Measurements from ENCODE around the gene ARPC1B. TPM values are rescaled to one million over a fixed set of nuclear protein-coding genes. Genes with fewer than 3 reads are reported as not detected.
A peak's percentile ranks its signal among the peaks of the same experiment; 100 is the strongest.
"Not testable (repeated sequence)": the region's sequence is repeated elsewhere in the genome, so short reads cannot be mapped to it uniquely, and the experiment has no call there.

Gene ARPC1B
- total RNA-seq, 1 donor from 2014 or later, result 250 TPM

DNA sequence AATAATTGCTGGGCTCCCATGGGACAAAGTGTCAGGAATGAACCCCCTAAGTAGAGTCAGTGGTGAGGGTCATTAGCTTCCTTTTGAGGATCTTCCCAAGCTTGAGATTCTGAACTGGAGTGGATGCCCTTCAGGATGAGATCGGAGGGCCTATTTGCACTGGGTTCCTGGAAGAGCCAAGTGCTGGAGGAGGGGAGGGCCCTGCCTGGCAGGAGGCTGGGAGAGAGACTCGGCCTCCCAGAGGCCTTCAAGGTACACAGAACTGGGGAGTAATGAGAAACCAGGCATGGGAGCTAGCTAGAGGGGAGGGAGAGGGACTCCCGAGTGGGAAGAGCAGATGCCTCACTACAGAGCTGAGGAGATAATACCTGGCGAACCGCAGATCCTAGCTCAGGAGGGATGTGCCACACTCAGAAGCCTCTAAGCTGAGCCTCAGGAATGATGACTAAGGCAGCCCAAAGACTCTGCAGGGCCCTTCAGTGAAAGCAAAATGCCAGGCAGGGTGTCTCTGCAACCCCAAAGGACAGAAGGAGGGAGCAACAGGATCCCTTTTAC is 24.4 kb downstream of the ARPC1B start:
- intact Hi-C loops (cut with micrococcal nuclease), result no loop called here
- H3K36me3 Mint-ChIP-seq (ENCODE audit: low read depth), result peaks cover 80% of the 10 kb centered on the region
- peak overlapping the region; percentile 34 for H3K27ac Mint-ChIP-seq
- peaks cover 14% of the 10 kb centered on the region for H3K4me1 Mint-ChIP-seq
- H3K9me3 Mint-ChIP-seq, result no peaks in the 10 kb centered on the region
- DNase-seq, result no peak
- no peaks in the 10 kb centered on the region for H3K27me3 Mint-ChIP-seq
- H3K4me3 Mint-ChIP-seq, result no peak overlapping the region

DNA sequence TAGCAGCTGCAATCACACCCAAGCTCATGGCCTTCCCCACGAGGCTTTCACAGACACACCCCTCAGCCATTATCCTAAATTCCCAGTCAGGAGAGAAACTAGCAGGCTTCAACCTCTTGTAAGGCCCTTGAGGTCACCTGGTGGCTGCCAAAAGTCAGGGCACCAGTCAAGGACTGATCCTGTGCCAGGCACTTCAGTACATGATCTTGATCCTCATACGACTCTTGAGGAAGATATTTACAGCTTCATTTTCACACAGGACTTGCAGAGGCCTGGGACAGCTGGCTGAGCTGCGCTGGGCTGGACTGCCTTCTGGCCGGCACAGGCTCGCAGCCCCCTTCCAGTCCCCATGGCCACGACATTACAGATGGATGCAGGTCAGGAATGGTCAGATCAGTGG is 25.1 kb downstream of the ARPC1B start:
- no peak overlapping the region for H3K27ac Mint-ChIP-seq
- DNase-seq, result no peak
- H3K4me3 Mint-ChIP-seq, result no peak overlapping the region
- no peaks in the 10 kb centered on the region for H3K9me3 Mint-ChIP-seq
- intact Hi-C loops (cut with micrococcal nuclease), result no loop called here
- peaks cover 77% of the 10 kb centered on the region for H3K36me3 Mint-ChIP-seq (ENCODE audit: low read depth)
- H3K4me1 Mint-ChIP-seq, result peaks cover 18% of the 10 kb centered on the region
- H3K27me3 Mint-ChIP-seq, result no peaks in the 10 kb centered on the region

DNA sequence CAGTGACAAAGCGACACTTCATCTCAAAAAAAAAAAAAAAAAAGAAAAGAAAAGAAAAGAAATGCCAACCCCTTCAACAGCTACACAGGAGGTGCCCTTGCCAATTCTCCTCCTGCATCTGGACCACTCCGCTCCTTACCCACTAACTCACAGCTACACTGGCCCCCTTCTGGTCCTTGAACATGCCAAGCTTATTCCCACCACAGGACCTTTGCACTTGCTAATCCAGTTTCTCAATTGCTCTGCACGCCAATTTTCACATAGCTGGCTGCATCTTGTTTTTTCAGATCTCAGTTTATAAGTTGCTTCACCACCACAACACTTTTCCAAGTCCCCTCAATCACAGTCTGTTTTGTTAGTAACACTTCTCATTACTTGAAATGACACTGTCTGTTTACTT is 28.3 kb downstream of the ARPC1B start:
- Mint-ChIP-seq H3K4me3 (no peak overlapping the region), H3K27me3 (no peaks in the 10 kb centered on the region), H3K36me3 (ENCODE audit: low read depth) (peaks cover 59% of the 10 kb centered on the region), H3K9me3 (no peaks in the 10 kb centered on the region), H3K27ac (no peak overlapping the region), H3K4me1 (peaks cover 30% of the 10 kb centered on the region)
- intact Hi-C loops (cut with micrococcal nuclease), result no loop called here
- no peak for DNase-seq

GRCh38 chr7:99403764-99404163 is 29.2 kb downstream of the ARPC1B start:
- H3K27ac Mint-ChIP-seq, result peak overlapping the region; percentile 42
- peaks cover 24% of the 10 kb centered on the region for H3K4me1 Mint-ChIP-seq
- H3K4me3 Mint-ChIP-seq, result no peak overlapping the region
- peaks cover 52% of the 10 kb centered on the region for H3K36me3 Mint-ChIP-seq (ENCODE audit: low read depth)
- intact Hi-C loops (cut with micrococcal nuclease), result no loop called here
- H3K9me3 Mint-ChIP-seq, result no peaks in the 10 kb centered on the region
- H3K27me3 Mint-ChIP-seq, result no peaks in the 10 kb centered on the region
- no peak for DNase-seq

- Mint-ChIP-seq H3K36me3 (ENCODE audit: low read depth) (peaks cover 53% of the 10 kb centered on the region), H3K4me1 (peaks cover 23% of the 10 kb centered on the region), H3K4me3 (no peak overlapping the region), H3K27me3 (no peaks in the 10 kb centered on the region), H3K9me3 (no peaks in the 10 kb centered on the region), H3K27ac (peak overlapping the region; percentile 42)
- intact Hi-C loops (cut with micrococcal nuclease), result no loop called here
- no peak for DNase-seq
Measured at GRCh38 chr7:99404235-99404976, 29.9 kb downstream of the ARPC1B start.

DNA sequence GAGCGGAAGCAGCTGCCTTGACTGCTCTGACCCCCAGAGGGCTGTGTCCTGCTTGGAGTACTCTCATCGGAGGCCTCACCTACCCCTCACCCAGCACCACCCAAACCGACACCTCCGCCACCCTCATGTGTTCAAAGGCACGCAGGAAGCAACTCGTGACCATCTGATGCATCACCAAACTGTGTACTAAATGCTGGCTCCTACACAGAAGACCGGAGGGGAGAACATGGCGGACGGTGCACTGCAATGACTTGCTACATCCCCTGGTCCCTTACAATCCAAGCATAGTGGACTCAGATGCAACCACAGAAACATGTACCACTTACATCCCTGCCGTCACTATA is 30.4 kb downstream of the ARPC1B start:
- intact Hi-C loops (cut with micrococcal nuclease), result loop anchor here (5.0 kb wide), 1 partner anchor 33 kb away; the partner anchor contains the start of gene ARPC1B
- Mint-ChIP-seq H3K4me1 (peaks cover 24% of the 10 kb centered on the region), H3K4me3 (no peak overlapping the region), H3K27me3 (no peaks in the 10 kb centered on the region), H3K9me3 (no peaks in the 10 kb centered on the region), H3K36me3 (ENCODE audit: low read depth) (peaks cover 51% of the 10 kb centered on the region), H3K27ac (no peak overlapping the region)
- DNase-seq, result no peak

- intact Hi-C loops (cut with micrococcal nuclease), result loop anchor here (5.0 kb wide), 1 partner anchor 34 kb away; the partner anchor contains the start of gene ARPC1B
- peaks cover 36% of the 10 kb centered on the region for H3K4me1 Mint-ChIP-seq
- no peaks in the 10 kb centered on the region for H3K27me3 Mint-ChIP-seq
- no peaks in the 10 kb centered on the region for H3K9me3 Mint-ChIP-seq
- DNase-seq, result no peak
- H3K4me3 Mint-ChIP-seq, result peak overlapping the region; percentile 94
- peak overlapping the region; percentile 57 for H3K27ac Mint-ChIP-seq
- peaks cover 48% of the 10 kb centered on the region for H3K36me3 Mint-ChIP-seq (ENCODE audit: low read depth)
Measured at GRCh38 chr7:99406557-99406956, 32.0 kb downstream of the ARPC1B start.

- H3K4me1 Mint-ChIP-seq, result peaks cover 34% of the 10 kb centered on the region
- peak; percentile 80 for DNase-seq
- H3K36me3 Mint-ChIP-seq (ENCODE audit: low read depth), result peaks cover 48% of the 10 kb centered on the region
- peak overlapping the region; percentile 97 for H3K27ac Mint-ChIP-seq
- no peaks in the 10 kb centered on the region for H3K9me3 Mint-ChIP-seq
- peak overlapping the region; percentile 94 for H3K4me3 Mint-ChIP-seq
- H3K27me3 Mint-ChIP-seq, result no peaks in the 10 kb centered on the region
- intact Hi-C loops (cut with micrococcal nuclease), result loop anchor here (2.0 to 5.0 kb wide), 3 partner anchors 36 to 151 kb away; partner anchors contain the start of genes ARPC1B, ZNF655 and ZNF789
Measured at GRCh38 chr7:99407872-99408378, 33.4 kb downstream of the ARPC1B start.

DNA sequence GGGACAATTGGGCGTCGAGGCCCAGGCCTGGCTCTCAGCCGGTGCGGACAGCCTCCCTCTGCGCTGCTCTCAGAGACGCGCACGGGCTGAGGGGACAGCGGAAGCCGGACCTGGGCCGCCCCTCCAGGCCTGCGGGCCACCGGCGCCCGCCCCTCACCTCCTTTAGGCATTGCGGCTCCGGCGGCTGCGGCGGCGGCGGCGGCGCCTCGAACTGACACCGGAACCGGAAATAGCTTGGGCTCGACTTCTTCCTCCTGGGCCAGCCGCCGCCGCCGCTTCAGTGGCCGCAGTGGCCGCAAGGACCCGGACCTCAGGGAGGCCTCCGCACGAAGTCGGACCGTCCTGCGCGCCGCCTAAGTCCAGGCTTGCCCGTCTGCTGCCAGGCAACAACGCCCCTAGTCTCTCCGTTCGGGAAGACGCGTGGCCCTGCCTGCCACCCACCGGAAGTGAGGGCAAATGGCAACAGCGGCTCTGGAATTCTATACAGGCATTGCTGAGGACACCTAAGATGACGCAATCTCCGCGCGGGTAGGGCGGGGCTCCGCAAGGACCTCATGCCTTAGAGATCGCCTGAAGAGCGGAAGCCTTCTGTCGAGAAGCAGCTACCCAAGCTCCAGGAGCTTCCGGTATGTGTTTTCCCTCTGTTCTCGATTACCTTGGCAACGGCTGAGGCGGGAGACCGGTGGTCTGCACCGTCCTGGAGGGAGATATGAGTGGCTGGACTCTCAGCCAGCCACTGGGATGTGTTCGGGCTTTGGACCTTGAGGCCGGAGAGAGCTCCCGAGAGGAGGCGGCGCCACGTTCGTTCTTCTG is 34.1 kb downstream of the ARPC1B start, which contains the start of the genes BUD31 and PDAP1:
BUD31 (plus strand) TSS at position 591 of the 813 bp plus-strand sequence. CDS start 2,124 bp downstream, outside the sequence.
PDAP1 (minus strand) TSS at position 219 of the 813 bp plus-strand sequence; CDS start at position 170, 49 bp downstream.
- Mint-ChIP-seq H3K27ac (peak within 1 kb of the TSS; percentile 97), H3K4me1 (peaks cover 35% of the 10 kb centered on the region), H3K36me3 (ENCODE audit: low read depth) (peaks cover 49% of the 10 kb centered on the region), H3K4me3 (peak within 1 kb of the TSS; percentile 94), H3K9me3 (no peaks in the 10 kb centered on the region), H3K27me3 (no peaks in the 10 kb centered on the region)
- DNase-seq, result peak; percentile 99
- intact Hi-C loops (cut with micrococcal nuclease), result loop anchor here (1.0 to 5.0 kb wide), 5 partner anchors 27 to 150 kb away; partner anchors contain the start of genes ARPC1B, CPSF4, PTCD1 and ZNF655

- H3K9me3 Mint-ChIP-seq, result no peaks in the 10 kb centered on the region
- intact Hi-C loops (cut with micrococcal nuclease), result loop anchor here (1.0 to 5.0 kb wide), 5 partner anchors 28 to 150 kb away; partner anchors contain the start of genes ARPC1B, CPSF4, PTCD1 and ZNF655
- peak overlapping the region; percentile 97 for H3K27ac Mint-ChIP-seq
- H3K27me3 Mint-ChIP-seq, result no peaks in the 10 kb centered on the region
- peaks cover 32% of the 10 kb centered on the region for H3K4me1 Mint-ChIP-seq
- peak; percentile 74 for DNase-seq
- peaks cover 44% of the 10 kb centered on the region for H3K36me3 Mint-ChIP-seq (ENCODE audit: low read depth)
- peak overlapping the region; percentile 94 for H3K4me3 Mint-ChIP-seq
Measured at GRCh38 chr7:99409192-99409572, 34.7 kb downstream of the ARPC1B start.

- DNase-seq, result no peak
- Mint-ChIP-seq H3K36me3 (ENCODE audit: low read depth) (peaks cover 45% of the 10 kb centered on the region), H3K4me1 (peaks cover 30% of the 10 kb centered on the region), H3K27ac (peak overlapping the region; percentile 45), H3K9me3 (no peaks in the 10 kb centered on the region), H3K4me3 (peak overlapping the region; percentile 94), H3K27me3 (no peaks in the 10 kb centered on the region)
- intact Hi-C loops (cut with micrococcal nuclease), result loop anchor here (1.0 to 5.0 kb wide), 5 partner anchors 28 to 149 kb away; partner anchors contain the start of genes ARPC1B, CPSF4, PTCD1 and ZNF655
Measured at GRCh38 chr7:99409806-99410205, 35.3 kb downstream of the ARPC1B start.

DNA sequence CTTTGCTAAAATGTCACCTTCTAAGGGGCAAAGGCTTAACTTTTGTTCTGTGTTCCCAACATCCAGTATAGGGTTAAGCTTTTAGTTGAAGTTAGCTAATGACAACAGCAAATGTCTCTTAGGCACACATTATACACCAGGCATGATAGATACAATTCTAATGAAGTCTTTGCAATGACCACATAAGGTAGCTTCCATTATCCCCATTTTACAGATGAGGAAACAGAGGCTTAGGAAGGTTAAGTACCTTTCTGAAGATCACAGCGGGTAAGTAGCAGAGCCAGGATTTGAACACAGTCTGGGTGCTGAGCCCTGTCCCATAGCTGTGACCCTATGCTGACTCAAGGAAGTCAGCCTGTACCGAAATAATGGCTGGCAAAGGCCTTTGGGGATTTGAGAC is 36.1 kb downstream of the ARPC1B start:
- no peaks in the 10 kb centered on the region for H3K27me3 Mint-ChIP-seq

DNA sequence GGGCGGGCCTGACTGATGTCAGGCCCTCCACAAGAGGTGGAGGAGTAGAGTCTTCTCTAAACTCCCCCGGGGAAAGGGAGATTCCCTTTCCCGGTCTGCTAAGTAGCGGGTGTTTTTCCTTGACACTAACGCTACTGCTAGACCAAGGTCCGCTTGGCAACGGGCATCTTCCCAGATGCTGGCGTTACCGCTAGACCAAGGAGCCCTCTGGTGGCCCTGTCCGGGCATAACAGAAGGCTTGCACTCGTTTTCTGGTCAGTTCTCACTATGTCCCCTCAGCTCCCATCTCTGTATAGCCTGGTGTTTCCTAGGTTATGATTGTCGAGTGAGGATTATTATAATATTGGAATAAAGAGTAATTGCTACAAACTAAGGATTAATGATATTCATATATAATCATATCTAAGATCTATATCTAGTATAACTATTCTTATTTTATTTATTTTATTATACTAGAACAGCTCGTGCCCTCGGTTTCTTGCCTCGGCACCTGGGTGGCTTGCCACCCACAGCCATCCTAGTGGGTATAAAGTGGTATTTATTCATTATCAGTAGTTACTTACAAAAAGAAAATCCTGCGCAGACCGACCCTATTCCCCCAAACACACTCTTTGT is 41.1 kb downstream of the ARPC1B start:
- intact Hi-C loops (cut with micrococcal nuclease), result not testable (repeated sequence)
- DNase-seq, result peak; percentile 75

More for the DNA sequence above, 36.1 kb downstream of the ARPC1B start:
- Mint-ChIP-seq H3K27ac (peak overlapping the region; percentile 54), H3K4me1 (peaks cover 34% of the 10 kb centered on the region), H3K36me3 (ENCODE audit: low read depth) (peaks cover 47% of the 10 kb centered on the region), H3K9me3 (no peaks in the 10 kb centered on the region), H3K4me3 (peak overlapping the region; percentile 94)
- intact Hi-C loops (cut with micrococcal nuclease), result no loop called here
- no peak for DNase-seq

More for the DNA sequence above, 41.1 kb downstream of the ARPC1B start:
- not testable (repeated sequence) for H3K4me3 Mint-ChIP-seq, H3K27ac Mint-ChIP-seq, H3K27me3 Mint-ChIP-seq, H3K9me3 Mint-ChIP-seq
- Mint-ChIP-seq H3K4me1 (peaks cover 14% of the 10 kb centered on the region), H3K36me3 (ENCODE audit: low read depth) (peaks cover 62% of the 10 kb centered on the region)

Measured in activated CD4-positive, alpha-beta T cell treated with anti-CD3 and anti-CD28 coated beads, Interleukin-2, amount 10 ng/mL, durations not matched to agents 24 days and 14 days (primary cell).